Suppressor macrophage treated with lipopolysaccharide for 1 hour (primary cell): Measurements from ENCODE around the gene ARHGEF38.
A peak's percentile ranks its signal among the peaks of the same experiment; 100 is the strongest.
"Not testable (repeated sequence)": the region's sequence is repeated elsewhere in the genome, so short reads cannot be mapped to it uniquely, and the experiment has no call there.

Experiments
- DNase-seq, 3 donors: peaks; one replicate each; pipeline ENCODE4 v3.0.0-alpha.2; 2020 to 2022

The ARHGEF38 gene

DNA sequence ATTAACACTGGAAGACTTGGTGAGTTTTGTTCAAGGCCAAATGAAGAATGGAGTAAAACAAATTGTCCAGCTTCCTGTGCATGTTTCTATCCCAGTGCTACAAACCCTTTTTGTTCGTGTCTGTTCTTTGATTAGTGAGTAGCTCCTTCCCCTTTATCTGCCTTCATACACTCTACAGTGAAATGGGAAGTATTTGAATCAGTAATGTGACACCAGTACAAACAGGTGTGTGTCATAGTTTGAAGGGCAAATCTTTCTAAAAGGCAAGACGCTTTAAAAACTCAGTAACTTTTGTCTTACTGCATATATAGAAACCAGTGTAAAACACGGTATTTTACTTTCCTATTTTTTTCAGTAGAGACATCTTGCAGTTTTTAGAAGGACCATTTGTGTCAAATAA, 5.9 kb downstream of the ARHGEF38 start:
- DNase-seq, result no peak

DNA sequence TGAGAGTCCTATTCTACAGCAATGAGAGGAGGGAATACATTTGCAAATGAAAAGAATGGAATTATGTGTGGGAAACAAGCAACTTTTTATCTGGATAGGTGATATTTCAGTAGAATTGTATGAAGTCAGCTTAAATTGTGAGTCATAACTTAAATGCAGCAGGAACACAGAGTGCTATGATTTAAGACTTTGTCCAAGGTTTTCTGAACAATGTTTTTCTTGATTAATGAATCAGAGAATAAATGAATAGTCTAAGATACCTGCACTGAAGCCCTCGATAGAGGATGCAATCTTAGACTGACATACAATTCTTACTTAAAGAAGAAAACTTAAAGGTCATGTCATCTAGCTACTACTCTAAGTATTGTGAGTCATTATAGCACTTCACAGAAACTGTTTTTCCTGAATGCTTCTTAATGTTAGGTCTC, 8.0 kb downstream of the ARHGEF38 start:
- DNase-seq, result no peak

DNA sequence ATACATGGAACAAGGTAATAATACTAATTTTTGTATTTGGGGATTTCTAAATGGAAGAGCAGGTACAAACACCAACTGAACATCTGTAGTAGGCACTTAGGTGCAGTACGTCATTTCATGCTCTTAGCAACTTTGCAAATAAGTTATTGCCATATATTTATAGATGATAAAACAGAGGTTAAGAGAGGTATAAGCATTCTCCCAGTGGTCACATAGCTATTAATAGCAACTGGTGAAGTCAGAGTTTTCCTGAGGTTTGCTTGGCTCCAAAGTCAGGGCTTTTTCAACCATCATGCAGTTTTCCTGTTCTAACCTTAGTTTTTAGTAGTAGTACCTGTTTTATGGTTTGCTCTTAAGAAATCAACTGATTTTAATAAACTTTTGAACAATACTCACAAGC, 10.9 kb downstream of the ARHGEF38 start:
- no peak for DNase-seq

DNA sequence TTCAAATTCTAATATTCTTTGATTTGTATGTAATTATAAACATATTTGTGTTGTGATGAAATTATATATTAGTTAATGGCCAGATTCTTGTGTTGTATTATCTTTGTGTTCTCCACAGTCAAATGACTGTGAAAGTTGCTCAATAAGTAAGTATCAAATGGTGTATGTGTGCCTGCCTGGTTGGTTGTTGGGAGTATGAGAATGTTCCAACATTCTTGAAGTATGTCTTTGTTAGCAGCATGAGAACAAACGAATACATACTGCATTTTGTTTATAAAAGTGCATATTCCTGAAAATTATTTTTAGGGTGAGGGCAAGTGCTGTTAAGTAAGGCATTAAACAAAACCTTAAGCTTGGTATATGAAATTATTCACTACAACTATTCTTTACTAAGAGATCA, 16.2 kb downstream of the ARHGEF38 start:
- DNase-seq, result no peak

DNA sequence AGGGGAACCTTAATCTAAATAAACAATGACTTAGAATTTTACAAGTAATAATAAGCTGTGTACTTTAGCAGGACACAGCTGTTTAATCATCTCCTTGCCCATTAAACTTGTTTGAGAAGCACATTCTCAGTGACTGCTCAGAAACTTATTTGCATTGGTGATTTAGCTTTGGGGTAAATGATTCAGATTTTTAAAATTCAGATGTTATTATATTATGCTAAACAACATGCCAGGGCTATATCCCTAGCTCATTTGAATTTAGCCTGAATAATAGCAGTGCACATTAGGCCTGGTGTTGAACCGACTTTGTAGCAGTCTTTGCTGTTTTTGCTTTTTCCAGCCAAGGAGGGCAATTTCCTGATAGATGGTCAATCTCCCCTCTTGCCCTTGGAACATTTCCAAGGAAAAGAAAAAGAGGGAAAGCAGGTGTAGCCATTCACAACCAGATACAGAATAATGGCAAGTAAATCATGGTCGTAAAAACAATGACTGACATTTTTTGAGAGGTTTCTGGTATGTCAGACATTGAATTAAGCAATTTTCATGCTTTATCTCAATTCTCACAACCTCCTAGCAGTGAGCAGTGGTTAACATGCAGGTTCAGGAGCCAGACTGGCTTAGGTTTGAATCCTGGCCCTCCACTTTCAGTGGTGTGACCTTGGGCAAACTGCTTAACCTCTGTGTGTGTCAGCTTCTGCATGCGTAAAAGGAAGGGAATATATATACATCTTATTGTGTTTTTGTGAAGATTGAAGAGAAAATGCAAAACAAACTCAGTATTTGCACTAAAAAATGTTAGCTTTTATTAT, 16.8 kb downstream of the ARHGEF38 start:
- DNase-seq, result no peak

DNA sequence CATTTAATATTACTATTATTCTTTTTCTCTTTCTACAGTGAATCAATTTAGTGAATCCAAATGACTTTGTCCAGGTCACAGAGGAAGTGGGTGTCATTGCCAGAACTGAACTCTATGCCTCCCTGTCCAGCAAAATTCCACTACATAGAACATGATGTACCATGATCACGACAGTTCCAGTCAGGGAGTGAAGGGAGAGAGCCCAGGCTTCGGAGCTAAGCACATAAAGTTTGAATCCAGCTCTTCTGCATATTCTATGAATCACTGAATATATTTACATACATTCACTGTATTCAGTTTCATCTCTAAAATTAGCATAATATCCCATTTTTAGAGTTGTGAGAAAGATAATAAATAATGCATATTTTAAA, 17.4 kb downstream of the ARHGEF38 start:
- no peak for DNase-seq

DNA sequence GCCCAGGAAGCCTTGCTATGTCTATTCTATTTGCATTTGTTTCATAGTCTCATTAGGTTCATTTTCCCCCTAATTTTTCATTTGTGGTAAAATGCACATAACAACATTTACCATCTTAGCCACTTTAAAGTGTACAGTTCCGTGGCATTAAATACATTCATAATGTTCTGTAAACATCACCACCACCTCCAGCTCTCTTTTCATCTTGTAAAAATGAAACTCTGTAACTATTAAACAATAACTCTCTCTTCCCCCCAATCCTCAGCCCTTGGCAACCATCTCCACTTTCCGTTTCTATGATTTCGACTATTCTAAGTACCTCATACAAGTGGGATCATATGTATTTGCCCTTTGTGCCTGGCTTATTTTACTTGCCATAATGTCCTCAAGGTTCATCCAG, 19.9 kb downstream of the ARHGEF38 start:
- DNase-seq, result no peak

DNA sequence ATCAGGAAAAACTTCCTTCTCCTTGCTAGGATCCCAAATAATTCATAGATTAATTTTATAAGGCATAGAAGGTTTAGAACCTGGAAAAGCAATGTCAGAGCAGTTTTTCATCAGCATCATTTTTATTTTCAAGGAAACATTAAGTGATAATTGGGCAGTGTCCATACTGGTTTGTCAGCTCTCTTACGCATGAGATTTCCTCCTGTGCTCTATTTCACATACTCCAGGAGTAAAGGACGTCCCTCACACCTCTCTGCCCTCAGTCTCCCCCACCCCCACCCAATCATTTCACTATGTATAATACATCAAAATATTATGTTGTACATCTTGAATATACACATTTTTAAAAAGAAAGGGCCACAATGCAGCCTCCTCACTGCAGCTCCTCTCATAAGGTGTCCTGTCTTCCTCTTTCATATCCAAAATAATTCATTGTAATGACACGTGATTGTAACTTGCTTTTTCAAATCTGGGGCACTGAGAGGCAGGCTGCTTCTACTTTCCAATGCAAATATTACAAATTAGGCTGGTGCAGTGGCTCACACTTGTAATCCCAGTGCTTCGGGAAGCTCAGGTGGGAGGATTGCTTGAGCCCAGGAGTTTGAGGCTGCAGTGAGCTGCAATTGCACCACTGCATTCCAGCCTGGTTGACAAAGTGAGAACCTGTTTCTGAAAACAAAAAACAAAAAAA, 34.4 kb downstream of the ARHGEF38 start:
- no peak for DNase-seq

DNA sequence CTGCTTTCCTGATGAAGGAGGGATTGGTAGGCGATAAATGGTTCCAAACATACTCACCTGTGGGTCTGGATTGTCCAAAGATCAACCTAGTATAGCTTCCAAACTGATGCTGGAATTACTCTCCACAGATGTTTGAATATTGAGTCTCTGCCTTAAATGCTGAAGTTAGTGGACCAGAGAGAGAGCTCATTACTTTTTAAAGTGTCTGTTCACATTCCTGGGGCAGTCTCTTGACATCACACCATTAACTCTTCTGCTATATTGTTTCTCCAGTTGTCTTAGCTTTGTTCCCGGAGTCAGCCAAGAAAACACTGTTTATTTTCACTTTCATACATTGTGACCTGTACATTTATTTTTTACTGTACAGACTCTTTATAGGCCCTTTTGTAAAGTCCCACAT, 35.4 kb downstream of the ARHGEF38 start:
- DNase-seq, result no peak

DNA sequence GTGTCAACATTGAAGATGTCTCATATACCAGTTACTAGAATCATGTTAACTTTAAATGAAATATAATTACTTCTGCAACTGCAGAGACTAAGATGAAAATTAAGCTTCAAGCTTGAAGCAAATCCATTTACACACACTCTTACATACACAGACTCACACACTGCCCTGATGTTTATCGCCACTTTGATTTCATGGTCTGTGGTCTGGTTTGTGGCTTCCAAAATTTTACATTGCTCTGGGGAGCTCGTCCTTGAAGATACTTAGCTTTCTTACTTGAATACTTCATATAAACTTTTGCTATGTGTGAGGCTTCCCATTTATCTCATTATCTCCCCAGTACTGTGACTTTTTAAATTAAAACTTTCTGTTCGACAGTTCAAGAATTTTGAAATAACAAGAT, 35.8 kb downstream of the ARHGEF38 start:
- no peak for DNase-seq

DNA sequence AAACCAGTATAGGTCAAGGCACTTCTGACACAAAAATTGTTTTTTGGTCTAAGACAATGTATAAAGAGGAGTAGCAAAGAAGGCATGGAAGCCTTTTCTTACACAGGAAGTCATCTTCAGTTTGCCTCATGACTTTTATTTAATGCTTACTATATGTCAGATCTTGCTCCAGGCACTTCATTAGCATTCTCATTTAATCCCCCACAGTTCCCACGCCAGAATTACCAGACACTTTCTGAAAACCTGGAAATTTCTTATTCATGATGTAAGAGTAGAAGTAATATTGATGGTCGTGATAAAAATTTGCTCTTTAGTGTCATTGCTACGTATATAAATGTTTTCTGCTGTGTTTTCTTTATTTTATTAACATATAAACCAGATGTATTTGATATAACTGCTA, 39.2 kb downstream of the ARHGEF38 start:
- no peak for DNase-seq

DNA sequence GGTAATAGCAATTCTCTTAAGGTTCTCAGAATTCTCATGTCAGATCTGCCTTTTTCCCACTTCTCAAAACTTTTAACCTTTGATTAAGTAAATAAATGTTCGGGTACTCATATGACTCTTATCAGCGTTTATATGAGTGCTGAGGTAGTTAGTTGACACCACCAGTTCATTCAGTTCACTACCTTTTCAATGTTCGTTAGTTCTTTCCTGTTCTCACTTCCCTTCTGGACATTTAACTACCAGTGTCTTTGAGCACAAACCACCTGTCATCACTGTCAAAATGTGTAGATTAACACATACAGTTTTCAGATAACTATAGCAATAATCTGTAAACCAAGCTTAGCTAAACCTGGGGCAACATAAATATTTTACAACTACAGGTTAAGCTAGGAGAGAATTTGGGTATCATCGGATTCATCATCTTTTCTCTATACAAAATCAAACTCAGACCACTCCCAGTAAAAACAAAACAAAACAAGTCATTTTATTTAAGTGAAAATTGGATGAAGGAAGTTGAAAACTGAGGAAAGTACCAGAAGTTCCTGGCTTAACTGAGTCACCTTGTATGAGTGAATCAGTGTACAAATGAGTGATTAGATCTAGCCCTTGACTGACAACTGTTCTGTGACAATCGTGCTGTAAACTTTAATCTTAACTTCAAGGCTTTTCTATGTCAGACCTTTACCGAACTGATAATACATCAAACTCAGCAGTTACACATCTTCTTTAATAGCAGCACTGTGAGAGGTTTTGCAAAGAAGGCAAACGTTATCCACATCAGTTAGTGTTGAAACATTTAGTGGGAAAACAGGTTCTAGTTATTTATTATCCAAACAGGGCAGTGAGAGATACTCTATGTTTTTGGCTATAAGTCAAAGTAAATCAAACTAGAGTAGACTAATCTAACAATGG, 41.9 kb downstream of the ARHGEF38 start:
- peak; percentile 52 to 79 (median 62) for DNase-seq

DNA sequence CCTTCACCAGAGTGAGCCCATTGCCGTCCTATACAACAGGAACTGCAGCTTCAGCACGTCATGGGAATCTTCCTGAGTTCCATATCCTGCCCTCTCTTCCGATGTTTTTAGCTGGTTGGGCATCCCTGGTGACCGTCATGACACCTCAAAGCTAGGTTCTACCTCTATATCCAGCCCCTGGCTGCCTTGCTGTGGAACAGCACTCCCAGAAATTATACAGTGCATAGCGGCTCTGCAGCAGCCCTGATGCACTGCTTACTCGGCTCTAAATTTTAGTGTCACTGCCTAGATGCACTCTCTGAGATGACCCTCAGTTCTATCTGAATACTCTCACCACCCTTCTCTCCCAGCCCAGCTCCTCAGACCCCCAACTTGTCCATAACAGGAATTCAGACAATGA, 44.3 kb downstream of the ARHGEF38 start:
- no peak for DNase-seq

DNA sequence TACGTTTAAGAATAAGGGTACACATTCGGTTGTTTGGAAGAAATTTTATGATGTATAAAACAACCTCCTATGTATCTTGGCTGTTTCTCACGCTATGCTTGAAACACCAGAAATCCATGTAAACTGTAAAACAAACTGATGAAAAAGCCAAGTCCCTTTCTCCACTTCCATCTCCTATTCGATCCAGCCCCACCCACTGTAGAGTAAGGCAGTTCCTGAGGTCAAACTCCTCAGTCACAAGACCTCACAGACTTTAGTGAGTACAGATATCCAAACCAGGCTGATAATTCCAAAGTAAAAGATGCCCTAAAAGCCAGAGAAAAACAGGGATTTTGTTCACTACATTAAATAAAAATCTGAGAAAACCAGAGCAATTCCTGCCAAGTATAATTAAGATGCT, 45.6 kb downstream of the ARHGEF38 start:
- DNase-seq, result no peak

DNA sequence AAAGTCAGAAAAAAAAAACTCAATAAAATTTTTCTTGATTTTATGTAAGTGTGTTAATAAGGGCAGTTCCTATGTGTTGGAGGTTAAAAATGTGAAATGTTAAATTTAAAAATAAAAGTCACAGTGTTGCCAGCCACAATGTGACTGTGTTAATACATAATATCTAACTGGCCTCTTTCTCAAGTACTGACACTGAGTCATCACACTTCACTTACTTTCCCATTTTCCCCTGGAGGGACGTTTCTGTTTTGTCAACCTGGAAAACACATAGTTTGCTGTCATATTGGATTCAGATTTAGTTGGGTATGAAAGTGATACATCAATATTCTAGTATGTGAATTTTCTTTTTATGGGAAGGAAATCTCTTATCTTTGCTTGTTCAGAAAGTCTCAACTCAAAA, 46.4 kb downstream of the ARHGEF38 start:
- DNase-seq, result peak; percentile 56 to 79 (median 59)

DNA sequence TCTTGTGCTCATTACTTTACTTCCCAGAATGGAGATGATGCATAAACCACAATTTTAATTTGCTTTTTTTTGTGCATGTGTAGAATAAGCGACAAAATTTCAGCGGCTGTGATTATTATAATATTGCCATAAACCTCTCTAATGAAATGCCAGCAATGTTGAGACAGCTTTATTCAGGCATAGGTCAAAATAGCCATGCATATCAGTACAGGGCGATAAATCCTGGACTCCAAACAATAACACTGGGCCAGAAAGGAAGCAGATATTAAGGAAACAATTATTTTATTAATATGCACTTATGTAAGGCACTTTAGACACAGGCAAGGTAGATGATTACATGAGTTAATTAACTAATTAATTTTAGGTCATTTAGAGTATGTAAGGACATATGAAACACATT, 47.1 kb downstream of the ARHGEF38 start:
- DNase-seq, result no peak

DNA sequence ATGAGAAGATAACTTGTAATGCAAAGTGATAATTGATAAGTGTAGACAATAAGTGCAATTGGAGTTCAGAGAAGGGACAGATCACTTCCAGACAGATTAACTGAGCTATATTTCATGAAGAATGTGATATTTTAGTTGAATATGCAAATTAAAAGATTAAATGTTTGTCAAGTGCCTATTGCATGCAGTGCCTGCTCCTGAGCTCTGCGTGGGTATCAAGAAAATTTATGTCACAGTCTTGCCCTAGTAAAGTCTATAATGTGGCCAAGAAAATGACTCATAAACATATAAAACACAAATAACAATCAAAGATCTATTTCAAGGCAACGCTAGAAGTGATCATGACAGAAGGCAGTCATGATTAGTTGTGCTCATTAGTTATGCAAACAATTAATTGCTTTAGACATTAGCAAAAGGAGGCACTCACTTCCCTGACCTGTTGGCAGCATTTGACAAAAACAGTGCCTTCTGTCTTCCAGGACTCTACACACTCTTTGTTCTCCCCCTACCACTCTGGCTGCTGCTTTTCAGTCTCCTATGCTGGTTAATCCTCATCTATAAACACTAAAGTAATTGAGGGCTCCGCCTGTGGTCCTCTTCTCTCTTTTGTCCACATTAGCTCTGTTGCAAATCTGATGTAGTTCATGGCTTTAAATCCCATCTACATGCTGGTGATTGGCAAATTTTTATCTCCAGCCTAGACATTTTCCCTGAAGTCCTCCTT, 47.7 kb downstream of the ARHGEF38 start:
- DNase-seq, result no peak

DNA sequence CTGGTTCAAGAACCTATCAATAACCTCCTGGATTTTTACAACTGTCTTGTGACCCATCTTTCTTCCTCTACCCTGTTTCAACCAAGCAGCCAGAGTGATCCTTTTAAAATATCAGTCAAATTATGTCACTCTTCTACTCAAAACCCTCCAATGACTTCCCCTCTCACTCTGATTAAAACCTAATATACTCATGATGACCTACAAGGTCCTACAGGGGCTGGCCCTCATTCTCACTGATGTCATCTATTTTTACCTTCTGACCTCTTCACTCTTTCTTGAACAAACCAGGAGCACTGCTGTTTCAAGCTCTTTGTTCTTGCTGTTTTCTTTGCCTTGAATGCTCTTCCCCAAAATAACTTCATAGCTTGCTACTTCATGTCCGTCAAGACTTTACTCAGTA, 48.5 kb downstream of the ARHGEF38 start:
- peak in 1 of 3 donors; percentile 4 for DNase-seq

DNA sequence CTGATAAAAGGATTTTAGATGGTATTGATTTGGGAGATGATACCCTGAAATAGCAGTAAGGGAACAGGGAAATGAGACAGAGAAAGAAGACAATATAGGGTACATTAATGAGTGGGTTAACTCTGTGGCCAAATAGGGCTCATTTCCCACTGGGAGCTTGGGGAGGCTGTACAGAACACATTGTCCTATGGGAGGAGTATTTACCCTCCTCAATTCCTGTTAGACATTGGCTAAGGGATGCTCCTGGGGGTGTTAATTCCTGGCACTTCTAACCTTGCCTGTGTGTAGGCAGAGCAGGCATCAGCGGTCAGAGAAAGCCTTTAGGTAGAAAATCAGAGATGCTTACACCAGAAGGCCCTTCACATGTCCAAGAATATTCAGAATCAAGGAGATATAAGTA, 49.0 kb downstream of the ARHGEF38 start:
- DNase-seq, result no peak

DNA sequence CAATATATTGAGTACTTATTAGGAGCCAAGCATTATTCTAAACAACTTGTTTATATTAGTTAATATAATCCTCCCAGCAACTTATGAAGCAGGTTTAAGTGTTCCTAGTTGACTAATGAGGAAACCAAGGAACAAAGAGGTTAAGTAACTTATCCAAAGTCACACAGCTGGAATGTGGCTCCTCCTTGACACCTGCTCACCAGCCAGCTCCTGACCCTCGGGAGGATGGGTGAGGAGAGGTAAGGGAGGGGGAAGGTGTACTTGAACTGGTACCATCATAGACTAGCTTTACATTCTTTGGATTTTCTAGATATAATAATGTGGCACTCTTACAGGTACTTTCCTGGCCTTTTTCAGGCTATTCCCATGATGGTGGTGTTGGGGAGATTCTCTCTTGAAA, 50.7 kb downstream of the ARHGEF38 start:
- DNase-seq, result no peak

DNA sequence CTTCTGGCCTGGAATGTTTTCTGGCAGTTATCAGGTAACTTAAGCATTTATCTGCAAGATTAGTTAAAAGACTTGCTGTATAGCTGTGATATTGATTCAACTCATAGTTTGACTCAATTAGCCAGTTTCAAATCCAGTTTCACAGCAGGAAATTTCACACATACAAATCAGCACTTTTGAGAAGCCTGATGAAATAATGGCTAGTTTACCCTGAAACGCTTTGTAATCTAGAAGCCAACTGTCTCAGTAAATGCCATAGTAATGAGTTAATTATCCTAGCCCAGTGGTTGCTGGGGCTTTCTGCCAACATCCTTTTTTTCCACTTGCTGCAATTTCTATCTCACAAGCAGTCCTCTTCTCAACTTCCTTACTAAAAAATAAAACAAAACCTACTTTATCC, 53.1 kb downstream of the ARHGEF38 start:
- peak; percentile 6 to 37 (median 13) for DNase-seq

DNA sequence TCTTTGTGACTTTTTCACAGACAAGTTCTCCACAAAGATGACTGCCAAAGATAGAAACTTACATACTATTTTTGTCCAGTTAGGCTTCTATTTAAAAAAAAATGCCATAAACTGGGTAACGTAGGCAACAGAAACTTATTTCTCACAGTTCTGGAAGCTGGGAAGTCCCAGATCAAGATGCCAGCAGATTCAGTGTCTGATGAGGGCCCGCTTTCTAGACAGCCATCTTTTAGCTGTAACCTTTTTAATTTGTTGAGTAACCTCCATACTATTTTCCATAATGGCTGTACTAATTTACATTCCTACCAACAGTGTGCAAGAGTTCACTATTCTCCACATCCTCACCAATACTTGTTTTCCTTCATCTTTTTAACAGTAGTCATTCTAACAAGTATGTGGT, 55.5 kb downstream of the ARHGEF38 start:
- DNase-seq, result no peak

DNA sequence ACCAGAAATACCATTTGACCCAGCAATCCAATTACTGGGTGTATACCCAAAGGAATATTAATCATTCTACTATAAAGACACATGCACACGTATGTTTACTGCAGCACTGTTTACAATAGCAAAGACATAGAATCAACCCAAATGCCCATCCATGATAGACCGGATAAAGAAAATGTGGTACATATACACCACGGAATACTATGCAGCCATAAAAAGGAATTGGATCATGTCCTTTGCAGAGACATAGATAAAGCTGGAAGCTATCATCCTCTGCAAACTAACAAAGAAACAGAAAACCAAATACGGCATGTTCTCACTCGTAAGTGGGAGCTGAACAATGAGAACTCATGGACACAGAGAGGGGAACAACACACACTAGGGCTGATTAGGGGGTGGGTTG, 57.4 kb downstream of the ARHGEF38 start:
- DNase-seq, result not testable (repeated sequence)
